ENCODE data around the gene OR51V1. TPM values are rescaled to one million over a fixed set of nuclear protein-coding genes. Genes with fewer than 3 reads are reported as not detected.

Gene OR51V1
- total and polyA plus RNA-seq, 4 donors, result not detected

DNA sequence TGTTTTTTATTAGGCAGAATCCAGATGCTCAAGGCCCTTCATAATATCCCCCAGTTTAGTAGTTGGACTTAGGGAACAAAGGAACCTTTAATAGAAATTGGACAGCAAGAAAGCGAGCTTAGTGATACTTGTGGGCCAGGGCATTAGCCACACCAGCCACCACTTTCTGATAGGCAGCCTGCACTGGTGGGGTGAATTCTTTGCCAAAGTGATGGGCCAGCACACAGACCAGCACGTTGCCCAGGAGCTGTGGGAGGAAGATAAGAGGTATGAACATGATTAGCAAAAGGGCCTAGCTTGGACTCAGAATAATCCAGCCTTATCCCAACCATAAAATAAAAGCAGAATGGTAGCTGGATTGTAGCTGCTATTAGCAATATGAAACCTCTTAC is 25.0 kb upstream of the OR51V1 start:
- WGBS, result 58% methylated on average over 2 of the region's 2 CpGs

More for the DNA sequence above, 25.0 kb upstream of the OR51V1 start:
- Histone ChIP-seq H3K4me3 (ENCODE audit: low read depth in 1 of 3, low read length in 3 of 3) (no peak overlapping the region), H3K27me3 (ENCODE audit: control insufficient read depth in 4 of 4, insufficient read depth in 4 of 4, low read length in 3 of 4) (no peaks in the 10 kb centered on the region), H3K36me3 (ENCODE audit: control insufficient read depth in 4 of 4, insufficient read depth in 3 of 4, low read depth in 1 of 4, low read length in 3 of 4) (no peaks in the 10 kb centered on the region), H3K27ac (ENCODE audit: low read depth in 1 of 2, low read length in 2 of 2) (no peak overlapping the region), H3K9ac (ENCODE audit: low read depth in 1 of 2, low read length in 2 of 2) (no peak overlapping the region), H3K4me1 (ENCODE audit: control insufficient read depth in 4 of 4, insufficient read depth in 4 of 4, low read length in 3 of 4) (no peaks in the 10 kb centered on the region), H3K9me3 (ENCODE audit: control insufficient read depth in 4 of 4, low read length in 3 of 4) (no peaks in the 10 kb centered on the region)
- DNase-seq (ENCODE audit: low spot score), result peak; percentile 63
- TF ChIP-seq EGR1 (IDR thresholded peaks at IDR 0.05; ENCODE audit: low read depth in 2 of 2), result no peak
- TF ChIP-seq RXRA (IDR thresholded peaks at IDR 0.05), result no peak
- TF ChIP-seq HNF4G (IDR thresholded peaks at IDR 0.05), result no peak
- TF ChIP-seq, protein P1, sequence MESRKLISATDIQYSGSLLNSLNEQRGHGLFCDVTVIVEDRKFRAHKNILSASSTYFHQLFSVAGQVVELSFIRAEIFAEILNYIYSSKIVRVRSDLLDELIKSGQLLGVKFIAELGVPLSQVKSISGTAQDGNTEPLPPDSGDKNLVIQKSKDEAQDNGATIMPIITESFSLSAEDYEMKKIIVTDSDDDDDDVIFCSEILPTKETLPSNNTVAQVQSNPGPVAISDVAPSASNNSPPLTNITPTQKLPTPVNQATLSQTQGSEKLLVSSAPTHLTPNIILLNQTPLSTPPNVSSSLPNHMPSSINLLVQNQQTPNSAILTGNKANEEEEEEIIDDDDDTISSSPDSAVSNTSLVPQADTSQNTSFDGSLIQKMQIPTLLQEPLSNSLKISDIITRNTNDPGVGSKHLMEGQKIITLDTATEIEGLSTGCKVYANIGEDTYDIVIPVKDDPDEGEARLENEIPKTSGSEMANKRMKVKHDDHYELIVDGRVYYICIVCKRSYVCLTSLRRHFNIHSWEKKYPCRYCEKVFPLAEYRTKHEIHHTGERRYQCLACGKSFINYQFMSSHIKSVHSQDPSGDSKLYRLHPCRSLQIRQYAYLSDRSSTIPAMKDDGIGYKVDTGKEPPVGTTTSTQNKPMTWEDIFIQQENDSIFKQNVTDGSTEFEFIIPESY (IDR thresholded peaks at IDR 0.05), result no peak
- TF ChIP-seq, protein P2, sequence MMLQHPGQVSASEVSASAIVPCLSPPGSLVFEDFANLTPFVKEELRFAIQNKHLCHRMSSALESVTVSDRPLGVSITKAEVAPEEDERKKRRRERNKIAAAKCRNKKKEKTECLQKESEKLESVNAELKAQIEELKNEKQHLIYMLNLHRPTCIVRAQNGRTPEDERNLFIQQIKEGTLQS (IDR thresholded peaks at IDR 0.05), result no peak
- TF ChIP-seq NR2F2 (IDR thresholded peaks at IDR 0.05), result no peak
- TF ChIP-seq HNF4A (conservative IDR thresholded peaks at IDR 0.05), result no peak
- TF ChIP-seq FOXA1 (IDR thresholded peaks at IDR 0.05), result no peak
- no peak for TF ChIP-seq TAF1 (conservative IDR thresholded peaks at IDR 0.05)
- TF ChIP-seq, protein P3, sequence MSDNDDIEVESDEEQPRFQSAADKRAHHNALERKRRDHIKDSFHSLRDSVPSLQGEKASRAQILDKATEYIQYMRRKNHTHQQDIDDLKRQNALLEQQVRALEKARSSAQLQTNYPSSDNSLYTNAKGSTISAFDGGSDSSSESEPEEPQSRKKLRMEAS (IDR thresholded peaks at IDR 0.05), result no peak
- no peak for TF ChIP-seq FOXA2 (IDR thresholded peaks at IDR 0.05)
- TF ChIP-seq, protein P4, sequence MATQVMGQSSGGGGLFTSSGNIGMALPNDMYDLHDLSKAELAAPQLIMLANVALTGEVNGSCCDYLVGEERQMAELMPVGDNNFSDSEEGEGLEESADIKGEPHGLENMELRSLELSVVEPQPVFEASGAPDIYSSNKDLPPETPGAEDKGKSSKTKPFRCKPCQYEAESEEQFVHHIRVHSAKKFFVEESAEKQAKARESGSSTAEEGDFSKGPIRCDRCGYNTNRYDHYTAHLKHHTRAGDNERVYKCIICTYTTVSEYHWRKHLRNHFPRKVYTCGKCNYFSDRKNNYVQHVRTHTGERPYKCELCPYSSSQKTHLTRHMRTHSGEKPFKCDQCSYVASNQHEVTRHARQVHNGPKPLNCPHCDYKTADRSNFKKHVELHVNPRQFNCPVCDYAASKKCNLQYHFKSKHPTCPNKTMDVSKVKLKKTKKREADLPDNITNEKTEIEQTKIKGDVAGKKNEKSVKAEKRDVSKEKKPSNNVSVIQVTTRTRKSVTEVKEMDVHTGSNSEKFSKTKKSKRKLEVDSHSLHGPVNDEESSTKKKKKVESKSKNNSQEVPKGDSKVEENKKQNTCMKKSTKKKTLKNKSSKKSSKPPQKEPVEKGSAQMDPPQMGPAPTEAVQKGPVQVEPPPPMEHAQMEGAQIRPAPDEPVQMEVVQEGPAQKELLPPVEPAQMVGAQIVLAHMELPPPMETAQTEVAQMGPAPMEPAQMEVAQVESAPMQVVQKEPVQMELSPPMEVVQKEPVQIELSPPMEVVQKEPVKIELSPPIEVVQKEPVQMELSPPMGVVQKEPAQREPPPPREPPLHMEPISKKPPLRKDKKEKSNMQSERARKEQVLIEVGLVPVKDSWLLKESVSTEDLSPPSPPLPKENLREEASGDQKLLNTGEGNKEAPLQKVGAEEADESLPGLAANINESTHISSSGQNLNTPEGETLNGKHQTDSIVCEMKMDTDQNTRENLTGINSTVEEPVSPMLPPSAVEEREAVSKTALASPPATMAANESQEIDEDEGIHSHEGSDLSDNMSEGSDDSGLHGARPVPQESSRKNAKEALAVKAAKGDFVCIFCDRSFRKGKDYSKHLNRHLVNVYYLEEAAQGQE (IDR thresholded peaks at IDR 0.05), result no peak
- TF ChIP-seq, protein P5, sequence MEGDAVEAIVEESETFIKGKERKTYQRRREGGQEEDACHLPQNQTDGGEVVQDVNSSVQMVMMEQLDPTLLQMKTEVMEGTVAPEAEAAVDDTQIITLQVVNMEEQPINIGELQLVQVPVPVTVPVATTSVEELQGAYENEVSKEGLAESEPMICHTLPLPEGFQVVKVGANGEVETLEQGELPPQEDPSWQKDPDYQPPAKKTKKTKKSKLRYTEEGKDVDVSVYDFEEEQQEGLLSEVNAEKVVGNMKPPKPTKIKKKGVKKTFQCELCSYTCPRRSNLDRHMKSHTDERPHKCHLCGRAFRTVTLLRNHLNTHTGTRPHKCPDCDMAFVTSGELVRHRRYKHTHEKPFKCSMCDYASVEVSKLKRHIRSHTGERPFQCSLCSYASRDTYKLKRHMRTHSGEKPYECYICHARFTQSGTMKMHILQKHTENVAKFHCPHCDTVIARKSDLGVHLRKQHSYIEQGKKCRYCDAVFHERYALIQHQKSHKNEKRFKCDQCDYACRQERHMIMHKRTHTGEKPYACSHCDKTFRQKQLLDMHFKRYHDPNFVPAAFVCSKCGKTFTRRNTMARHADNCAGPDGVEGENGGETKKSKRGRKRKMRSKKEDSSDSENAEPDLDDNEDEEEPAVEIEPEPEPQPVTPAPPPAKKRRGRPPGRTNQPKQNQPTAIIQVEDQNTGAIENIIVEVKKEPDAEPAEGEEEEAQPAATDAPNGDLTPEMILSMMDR (IDR thresholded peaks at IDR 0.05; ENCODE audit: low read depth, low read length, missing input control), result no peak
- no peak for TF ChIP-seq SP1 (IDR thresholded peaks at IDR 0.05)
- no peak for TF ChIP-seq RAD21 (IDR thresholded peaks at IDR 0.05)
- TF ChIP-seq GABPA (IDR thresholded peaks at IDR 0.05 in 1 of 2, conservative IDR thresholded peaks at IDR 0.05 in 1 of 2), result no peak
- TF ChIP-seq JUND (IDR thresholded peaks at IDR 0.05), result no peak
- no peak for TF ChIP-seq YY1 (IDR thresholded peaks at IDR 0.05)

All from liver (tissue), 9 donors.